Tibial artery (tissue), 4 donors: ENCODE measurements around the gene MNX1.

Source experiments
- DNase-seq, 2 donors: peaks; one replicate each; pipeline ENCODE4 v3.0.0-alpha.2; 2019
- H3K27ac ChIP-seq, 2 donors: fragments of 200-600 bp; sonication (generic) in 1 of 2; 1 replicate in 1 of 2; 2 replicates in 1 of 2; pipeline ENCODE4 v1.5.1; 2018 to 2019; ENCODE audit warnings: mild to moderate bottlenecking in 1 of 2
- H3K27me3 ChIP-seq, 2 donors: fragments of 200-600 bp; sonication (generic) in 1 of 2; one replicate each; pipeline versions ENCODE4 v1.5.1 to v1.6.0; 2016 to 2019
- H3K36me3 ChIP-seq, 3 donors: fragments of 200-600 bp; sonication (generic) in 2 of 3; one replicate each; pipeline ENCODE4 v1.5.1; 2016 to 2019; ENCODE audit warnings: mild to moderate bottlenecking in 2 of 3
- H3K4me1 ChIP-seq, 4 donors: fragments of 200-600 bp; sonication (generic) in 2 of 4; 1 replicate in 3 of 4; 2 replicates in 1 of 4; pipeline ENCODE4 v1.5.1; 2016 to 2019
- H3K4me3 ChIP-seq, 2 donors: fragments of 200-600 bp; sonication (generic) in 1 of 2; 1 replicate in 1 of 2; 2 replicates in 1 of 2; pipeline ENCODE4 v1.5.1; 2018 to 2019; ENCODE audit warnings: mild to moderate bottlenecking in 2 of 2
- H3K9me3 ChIP-seq, 3 donors: fragments of 200-600 bp; sonication (generic) in 1 of 3; one replicate each; pipeline ENCODE4 v1.5.1; 2016 to 2019
- CTCF ChIP-seq, 2 experiments: fragments of 200-600 bp in 1 of 2; fragments of 450-650 bp in 1 of 2; IDR thresholded peaks; one replicate each; pipeline ENCODE4 v1.5.1; 2017 to 2019; ENCODE audit warnings: antibody characterized with exemption in 2 of 2, mild to moderate bottlenecking in 1 of 2, moderate library complexity in 1 of 2
- intact Hi-C: fragments of 100-400 bp; cut with DNase I; formaldehyde crosslinking; loops from one replicate; pipeline ENCODE4 v1.15.0; 2023; ENCODE audit warnings: low total_unique reads

MNX1 gene

GRCh38 chr7:157019718-157020451, 9.4 kb upstream of the MNX1 start:
- no peak for TF ChIP-seq CTCF (IDR thresholded peaks at IDR 0.05)
- Histone ChIP-seq H3K27ac (no peak overlapping the region), H3K4me1 (peaks cover 0 to 38% (median 26%) of the 10 kb centered on the region in 4 donors), H3K27me3 (peaks cover 6 to 96% of the 10 kb centered on the region in 2 donors), H3K36me3 (no peaks in the 10 kb centered on the region), H3K9me3 (no peaks in the 10 kb centered on the region), H3K4me3 (no peak overlapping the region)
- no peak for DNase-seq
- intact Hi-C loops: no loop called here

GRCh38 chr7:157018997-157019608, 8.6 kb upstream of the MNX1 start:
- intact Hi-C loops: no loop called here
- peaks cover 6 to 98% of the 10 kb centered on the region in 2 donors for H3K27me3 ChIP-seq
- H3K36me3 ChIP-seq: no peaks in the 10 kb centered on the region
- H3K9me3 ChIP-seq: no peaks in the 10 kb centered on the region
- no peak overlapping the region for H3K4me3 ChIP-seq
- peaks cover 0 to 38% (median 26%) of the 10 kb centered on the region in 4 donors for H3K4me1 ChIP-seq
- no peak for DNase-seq
- no peak overlapping the region for H3K27ac ChIP-seq
- no peak for TF ChIP-seq CTCF (IDR thresholded peaks at IDR 0.05)

- Histone ChIP-seq H3K27ac (no peak overlapping the region), H3K36me3 (no peaks in the 10 kb centered on the region), H3K27me3 (peaks cover 6 to 100% of the 10 kb centered on the region in 2 donors), H3K9me3 (no peaks in the 10 kb centered on the region), H3K4me3 (no peak overlapping the region), H3K4me1 (peaks cover 0 to 38% (median 26%) of the 10 kb centered on the region in 4 donors)
- no peak for TF ChIP-seq CTCF (IDR thresholded peaks at IDR 0.05)
- intact Hi-C loops: no loop called here
- no peak for DNase-seq
These were observed 8.0 kb upstream of the MNX1 start for GRCh38 chr7:157018328-157018996.

- no peak for DNase-seq
- peaks cover 6 to 100% of the 10 kb centered on the region in 2 donors for H3K27me3 ChIP-seq
- peaks cover 0 to 38% (median 26%) of the 10 kb centered on the region in 4 donors for H3K4me1 ChIP-seq
- H3K36me3 ChIP-seq: no peaks in the 10 kb centered on the region
- no peak for TF ChIP-seq CTCF (IDR thresholded peaks at IDR 0.05)
- no peaks in the 10 kb centered on the region for H3K9me3 ChIP-seq
- intact Hi-C loops: no loop called here
- H3K4me3 ChIP-seq: no peak overlapping the region
- no peak overlapping the region for H3K27ac ChIP-seq
These were observed 7.3 kb upstream of the MNX1 start for GRCh38 chr7:157017603-157018327.

- DNase-seq: no peak
- Histone ChIP-seq H3K4me3 (no peak overlapping the region), H3K36me3 (no peaks in the 10 kb centered on the region), H3K27ac (no peak overlapping the region), H3K4me1 (peaks cover 0 to 38% (median 26%) of the 10 kb centered on the region in 4 donors), H3K9me3 (no peaks in the 10 kb centered on the region), H3K27me3 (peaks cover 6 to 100% of the 10 kb centered on the region in 2 donors)
- no peak for TF ChIP-seq CTCF (IDR thresholded peaks at IDR 0.05)
- intact Hi-C loops: no loop called here
These were observed 6.7 kb upstream of the MNX1 start for GRCh38 chr7:157017149-157017548.
